Measurements from ENCODE around the gene ACO2.

DNA sequence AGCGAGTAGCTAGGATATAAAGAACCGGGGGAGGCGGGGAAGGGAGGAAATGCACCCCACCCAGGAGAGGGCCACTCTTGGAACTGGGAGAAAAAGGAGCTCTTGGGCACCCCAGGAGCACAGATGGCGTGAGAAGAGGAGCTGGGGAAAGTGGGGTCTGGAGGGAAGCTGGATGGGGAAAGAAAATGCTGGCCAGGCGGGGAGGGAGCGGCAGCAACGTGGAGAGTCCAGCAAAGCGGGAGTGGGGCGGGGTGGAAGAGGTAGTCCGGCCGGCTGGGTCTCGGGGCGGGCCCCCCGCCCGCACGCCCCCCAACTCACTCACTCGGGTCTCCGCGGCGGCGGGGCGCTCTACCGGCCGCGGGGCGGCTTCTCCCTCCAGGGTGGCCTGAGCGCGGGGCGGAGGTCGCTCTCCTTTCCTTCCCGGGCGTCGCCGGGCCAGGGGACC is 22.8 kb upstream of the ACO2 start:
- TF ChIP-seq ZNF624 (tag by site-specific recombination; IDR thresholded peaks at IDR 0.05) (no peak), ZNF670 (tag by site-specific recombination; IDR thresholded peaks at IDR 0.05; ENCODE audit: low read depth) (no peak), ZNF121 (tag by site-specific recombination; IDR thresholded peaks at IDR 0.05) (no peak), SP3 (tag by site-specific recombination; IDR thresholded peaks at IDR 0.05) (no peak), ZNF596 (tag by site-specific recombination; IDR thresholded peaks at IDR 0.05) (no peak), KLF7 (tag by site-specific recombination; IDR thresholded peaks at IDR 0.05; ENCODE audit: borderline replicate concordance) (peak; percentile 52; the same call in 1 of the 2 replicates), ZNF510 (tag by site-specific recombination; IDR thresholded peaks at IDR 0.05; ENCODE audit: insufficient replicate concordance) (no peak)
- TF ChIP-seq, protein P1, sequence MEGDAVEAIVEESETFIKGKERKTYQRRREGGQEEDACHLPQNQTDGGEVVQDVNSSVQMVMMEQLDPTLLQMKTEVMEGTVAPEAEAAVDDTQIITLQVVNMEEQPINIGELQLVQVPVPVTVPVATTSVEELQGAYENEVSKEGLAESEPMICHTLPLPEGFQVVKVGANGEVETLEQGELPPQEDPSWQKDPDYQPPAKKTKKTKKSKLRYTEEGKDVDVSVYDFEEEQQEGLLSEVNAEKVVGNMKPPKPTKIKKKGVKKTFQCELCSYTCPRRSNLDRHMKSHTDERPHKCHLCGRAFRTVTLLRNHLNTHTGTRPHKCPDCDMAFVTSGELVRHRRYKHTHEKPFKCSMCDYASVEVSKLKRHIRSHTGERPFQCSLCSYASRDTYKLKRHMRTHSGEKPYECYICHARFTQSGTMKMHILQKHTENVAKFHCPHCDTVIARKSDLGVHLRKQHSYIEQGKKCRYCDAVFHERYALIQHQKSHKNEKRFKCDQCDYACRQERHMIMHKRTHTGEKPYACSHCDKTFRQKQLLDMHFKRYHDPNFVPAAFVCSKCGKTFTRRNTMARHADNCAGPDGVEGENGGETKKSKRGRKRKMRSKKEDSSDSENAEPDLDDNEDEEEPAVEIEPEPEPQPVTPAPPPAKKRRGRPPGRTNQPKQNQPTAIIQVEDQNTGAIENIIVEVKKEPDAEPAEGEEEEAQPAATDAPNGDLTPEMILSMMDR (tag by site-specific recombination; IDR thresholded peaks at IDR 0.05) = no peak; the same call in 1 of the 2 replicates
- TF ChIP-seq, protein P2, sequence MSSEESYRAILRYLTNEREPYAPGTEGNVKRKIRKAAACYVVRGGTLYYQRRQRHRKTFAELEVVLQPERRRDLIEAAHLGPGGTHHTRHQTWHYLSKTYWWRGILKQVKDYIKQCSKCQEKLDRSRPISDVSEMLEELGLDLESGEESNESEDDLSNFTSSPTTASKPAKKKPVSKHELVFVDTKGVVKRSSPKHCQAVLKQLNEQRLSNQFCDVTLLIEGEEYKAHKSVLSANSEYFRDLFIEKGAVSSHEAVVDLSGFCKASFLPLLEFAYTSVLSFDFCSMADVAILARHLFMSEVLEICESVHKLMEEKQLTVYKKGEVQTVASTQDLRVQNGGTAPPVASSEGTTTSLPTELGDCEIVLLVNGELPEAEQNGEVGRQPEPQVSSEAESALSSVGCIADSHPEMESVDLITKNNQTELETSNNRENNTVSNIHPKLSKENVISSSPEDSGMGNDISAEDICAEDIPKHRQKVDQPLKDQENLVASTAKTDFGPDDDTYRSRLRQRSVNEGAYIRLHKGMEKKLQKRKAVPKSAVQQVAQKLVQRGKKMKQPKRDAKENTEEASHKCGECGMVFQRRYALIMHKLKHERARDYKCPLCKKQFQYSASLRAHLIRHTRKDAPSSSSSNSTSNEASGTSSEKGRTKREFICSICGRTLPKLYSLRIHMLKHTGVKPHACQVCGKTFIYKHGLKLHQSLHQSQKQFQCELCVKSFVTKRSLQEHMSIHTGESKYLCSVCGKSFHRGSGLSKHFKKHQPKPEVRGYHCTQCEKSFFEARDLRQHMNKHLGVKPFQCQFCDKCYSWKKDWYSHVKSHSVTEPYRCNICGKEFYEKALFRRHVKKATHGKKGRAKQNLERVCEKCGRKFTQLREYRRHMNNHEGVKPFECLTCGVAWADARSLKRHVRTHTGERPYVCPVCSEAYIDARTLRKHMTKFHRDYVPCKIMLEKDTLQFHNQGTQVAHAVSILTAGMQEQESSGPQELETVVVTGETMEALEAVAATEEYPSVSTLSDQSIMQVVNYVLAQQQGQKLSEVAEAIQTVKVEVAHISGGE (tag by site-specific recombination; conservative IDR thresholded peaks at IDR 0.05; ENCODE audit: low read depth) = no peak
